Esophagus squamous epithelium (tissue), 5 donors: ENCODE measurements around the gene NDUFC1. TPM values are rescaled to one million over a fixed set of nuclear protein-coding genes. Genes with fewer than 3 reads are reported as not detected.
A peak's percentile ranks its signal among the peaks of the same experiment; 100 is the strongest.

Experiments used
- DNase-seq: peaks from one replicate; lab custom pipeline; 2025; lab: John Stamatoyannopoulos, UW
- H3K27ac ChIP-seq, 4 donors: fragments of 200-600 bp; sonication (generic); one replicate each; pipeline ENCODE4 v1.5.1; 2016 to 2019; ENCODE audit warnings: mild to moderate bottlenecking in 1 of 4
- H3K27me3 ChIP-seq, 4 donors: fragments of 200-600 bp; sonication (generic); 1 replicate in 3 of 4; 2 replicates in 1 of 4; pipeline versions ENCODE4 v1.5.1 to v1.6.0; 2017 to 2021; ENCODE audit warnings: antibody characterized with exemption in 1 of 4
- H3K36me3 ChIP-seq, 3 donors: fragments of 200-600 bp; sonication (generic); one replicate each; pipeline ENCODE4 v1.5.1; 2016 to 2019
- H3K4me1 ChIP-seq, 3 donors: fragments of 200-600 bp; sonication (generic); one replicate each; pipeline ENCODE4 v1.5.1; 2017 to 2019
- H3K4me3 ChIP-seq, 4 donors: fragments of 200-600 bp; sonication (generic); 1 replicate in 3 of 4; 2 replicates in 1 of 4; pipeline ENCODE4 v1.5.1; 2016 to 2019; ENCODE audit warnings: mild to moderate bottlenecking in 2 of 4, moderate library complexity in 1 of 4
- H3K9me3 ChIP-seq, 3 donors: fragments of 200-600 bp; sonication (generic); one replicate each; pipeline ENCODE4 v1.5.1; 2016 to 2019
- CTCF ChIP-seq, 6 experiments: fragments of 450-650 bp in 4 of 6; fragments of 200-600 bp in 2 of 6; sonication (generic) in 2 of 6; IDR thresholded peaks; one replicate each; pipeline ENCODE4 v1.5.1; 2016 to 2019; ENCODE audit warnings: antibody characterized with exemption in 6 of 6, mild to moderate bottlenecking in 4 of 6, moderate library complexity in 4 of 6
- POLR2A ChIP-seq, 4 donors: fragments of 450-650 bp; IDR thresholded peaks; one replicate each; pipeline ENCODE4 v1.6.1; 2017; ENCODE audit warnings: antibody characterized with exemption in 4 of 4, mild to moderate bottlenecking in 4 of 4, moderate library complexity in 3 of 4
- WGBS, 2 donors: methylation state at CpG; one replicate each; pipeline ENCODE4 v1.1.5; 2018; 5-methylcytosine and 5-hydroxymethylcytosine counted together
- intact Hi-C: fragments of 100-400 bp; cut with DNase I; formaldehyde crosslinking; loops from one replicate; pipeline ENCODE4 v1.15.0; 2022
- total RNA-seq, 4 donors: library from RNA; depleted of rRNA; stranded (reverse); fragments of >200 nt; gene quantifications; one replicate each; pipeline ENCODE4 v1.1.0, GENCODE V29; 2016
- donor health status: DM: yes; HTN: yes; CAD: no.

Gene NDUFC1
- total RNA-seq, 4 donors from 2014 or later, result 24.6 to 57.5 (median 40.9) TPM

- Histone ChIP-seq H3K4me3 (no peak overlapping the region), H3K4me1 (peaks cover 5 to 66% (median 18%) of the 10 kb centered on the region in 3 donors), H3K36me3 (peaks cover 0 to 6% (median 0%) of the 10 kb centered on the region in 3 donors), H3K27me3 (no peaks in the 10 kb centered on the region), H3K27ac (no peak overlapping the region), H3K9me3 (no peaks in the 10 kb centered on the region)
- no peak for DNase-seq
- intact Hi-C loops, result no loop called here
- 60 to 75% methylated on average over 3 of the region's 3 CpGs for WGBS, 2 donors
- no peak for TF ChIP-seq POLR2A (IDR thresholded peaks at IDR 0.05)
- TF ChIP-seq CTCF (IDR thresholded peaks at IDR 0.05), result no peak
Observed at GRCh38 chr4:139311909-139312308, 9.6 kb upstream of the NDUFC1 start.

- TF ChIP-seq CTCF (IDR thresholded peaks at IDR 0.05), result no peak
- TF ChIP-seq POLR2A (IDR thresholded peaks at IDR 0.05), result no peak
- intact Hi-C loops, result loop anchor here (10.0 kb wide), 1 partner anchor 270 kb away; no protein-coding TSS in a partner anchor
- no peaks in the 10 kb centered on the region for H3K9me3 ChIP-seq
- 83 to 100% methylated on average over 2 of the region's 2 CpGs for WGBS, 2 donors
- no peak for DNase-seq
- H3K27ac ChIP-seq, result no peak overlapping the region
- H3K4me1 ChIP-seq, result peaks cover 0 to 72% (median 19%) of the 10 kb centered on the region in 3 donors
- peaks cover 0 to 24% (median 0%) of the 10 kb centered on the region in 3 donors for H3K36me3 ChIP-seq
- H3K4me3 ChIP-seq, result no peak overlapping the region
- H3K27me3 ChIP-seq, result no peaks in the 10 kb centered on the region
Observed at GRCh38 chr4:139304920-139305319, 2.6 kb upstream of the NDUFC1 start.

GRCh38 chr4:139301113-139301820 is 1.0 kb downstream of the NDUFC1 start, which contains the start of gene NAA15:
Gene NAA15, plus strand, starts transcription at chr4:139301505. Its CDS starts 273 bp downstream, at chr4:139301778.
- intact Hi-C loops, result loop anchor here (2.0 to 10.0 kb wide), 2 partner anchors 122 to 266 kb away; no protein-coding TSS in a partner anchor
- 0% methylated on average over 30 to 35 of the region's 61 CpGs for WGBS, 2 donors
- TF ChIP-seq POLR2A (IDR thresholded peaks at IDR 0.05) (peak in 3 of 4 donors; percentile 57 to 89 (median 68)), CTCF (IDR thresholded peaks at IDR 0.05) (peak in 2 of 6 experiments; percentile 13 to 39)

GRCh38 chr4:139300431-139301112 is 1.7 kb downstream of the NDUFC1 start:
- Histone ChIP-seq H3K4me3 (peak overlapping the region; percentile 70 to 99 (median 86)), H3K36me3 (peaks cover 0 to 12% (median 0%) of the 10 kb centered on the region in 3 donors), H3K9me3 (no peaks in the 10 kb centered on the region), H3K27ac (peak overlapping the region; percentile 86 to 98 (median 96)), H3K27me3 (no peaks in the 10 kb centered on the region), H3K4me1 (peaks cover 6 to 80% (median 40%) of the 10 kb centered on the region in 3 donors)
- TF ChIP-seq POLR2A (IDR thresholded peaks at IDR 0.05) (no peak), CTCF (IDR thresholded peaks at IDR 0.05) (no peak)
- intact Hi-C loops, result loop anchor here (2.0 to 10.0 kb wide), 2 partner anchors 122 to 266 kb away; no protein-coding TSS in a partner anchor
- WGBS, 2 donors, result 4% methylated on average over 16 of the region's 16 CpGs
- DNase-seq, result no peak

More at GRCh38 chr4:139301113-139301820, 1.0 kb downstream of the NDUFC1 start, which contains the start of gene NAA15:
- no peaks in the 10 kb centered on the region for H3K9me3 ChIP-seq
- peak; percentile 84 for DNase-seq
- peak within 1 kb of the TSS; percentile 70 to 99 (median 86) for H3K4me3 ChIP-seq
- H3K27me3 ChIP-seq, result no peaks in the 10 kb centered on the region
- peak within 1 kb of the TSS; percentile 86 to 98 (median 96) for H3K27ac ChIP-seq
- peaks cover 1 to 80% (median 39%) of the 10 kb centered on the region in 3 donors for H3K4me1 ChIP-seq
- H3K36me3 ChIP-seq, result peaks cover 0 to 18% (median 0%) of the 10 kb centered on the region in 3 donors
